GM21529 (cell line): ENCODE results near the gene MATR3.

ENCODE experiments used
- ATAC-seq: cut with Tn5 transposase; IDR thresholded peaks from one replicate; pipeline ENCODE4 v1.9.1; 2021; ENCODE audit not compliant: unreplicated experiment

Gene MATR3

GRCh38 chr5:139272471-139273321 lies 20.8 kb upstream of the MATR3 start:
- ATAC-seq: no peak

DNA sequence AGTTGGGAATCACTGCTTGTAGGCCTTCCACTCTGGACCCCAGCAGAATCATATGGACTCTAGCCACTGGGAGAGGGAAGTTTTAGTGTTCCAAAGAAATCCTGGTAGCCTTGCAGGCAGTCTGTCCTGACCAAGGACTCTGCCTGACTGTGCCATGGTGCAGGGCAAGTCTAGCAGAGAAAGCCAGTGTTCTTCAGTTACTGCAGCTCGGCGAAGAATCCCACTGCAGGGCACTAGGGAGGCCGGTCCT lies 20.3 kb upstream of the MATR3 start:
- peak; percentile 16 for ATAC-seq

DNA sequence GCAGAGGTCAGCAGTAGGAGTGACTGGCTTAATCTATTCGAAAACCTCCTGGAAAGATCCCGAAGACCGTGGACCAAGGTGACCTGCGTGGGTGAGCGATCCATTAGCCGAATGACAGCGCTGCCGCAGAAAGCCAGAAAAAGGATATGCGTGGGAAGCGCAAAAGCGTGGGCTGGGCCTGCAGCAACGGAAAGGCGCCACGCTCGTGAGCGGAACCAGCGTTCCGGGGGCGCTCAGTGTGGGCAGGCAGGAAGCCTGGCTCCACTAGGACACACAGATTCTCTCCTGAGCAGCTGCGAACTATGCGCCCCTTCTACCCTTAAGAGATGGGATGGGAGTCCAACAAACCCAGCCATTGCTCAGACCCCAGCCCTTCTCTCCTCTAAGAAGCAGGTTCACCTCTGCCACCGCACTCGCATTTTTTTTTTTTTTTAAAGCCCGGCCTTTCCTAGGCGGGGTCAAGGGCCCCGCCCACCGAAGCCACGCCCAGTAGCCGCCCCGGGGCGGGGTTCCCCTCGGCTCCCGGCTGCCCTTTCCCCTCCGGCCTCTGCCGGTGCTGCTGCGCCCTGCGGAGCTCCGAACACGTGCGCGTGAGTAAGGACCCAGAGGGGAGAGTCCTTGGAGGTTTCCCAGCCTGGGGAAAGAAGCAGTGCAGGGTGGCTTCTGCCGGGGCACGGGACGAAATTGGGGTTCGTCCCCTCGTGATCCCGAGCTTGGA lies 19.8 kb upstream of the MATR3 start:
- ATAC-seq: peak; percentile 79

- no peak for ATAC-seq
Observed at GRCh38 chr5:139275536-139275935, 18.0 kb upstream of the MATR3 start.

GRCh38 chr5:139275956-139276355 lies 17.6 kb upstream of the MATR3 start:
- ATAC-seq: no peak

GRCh38 chr5:139276426-139276825 lies 17.1 kb upstream of the MATR3 start:
- ATAC-seq: no peak

DNA sequence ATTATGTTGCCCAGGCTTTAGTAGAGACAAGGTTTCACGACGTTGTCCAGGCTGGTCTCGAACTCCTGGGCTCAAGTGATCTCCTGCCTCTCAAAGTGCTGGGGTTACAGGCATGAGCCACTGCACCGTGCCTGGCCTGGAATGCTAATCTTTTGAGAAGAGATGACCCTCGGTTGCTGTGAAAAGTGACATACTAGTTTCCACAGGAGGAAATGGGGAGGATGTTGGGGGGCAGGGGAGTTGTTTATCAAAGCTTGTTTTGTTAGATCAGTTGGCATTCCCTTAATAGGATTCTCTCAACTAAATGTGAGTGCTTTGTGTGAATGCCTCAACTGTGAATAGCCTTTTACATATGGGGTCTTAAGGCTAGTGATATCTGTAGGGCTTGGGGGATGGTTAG lies 16.4 kb upstream of the MATR3 start:
- no peak for ATAC-seq

DNA sequence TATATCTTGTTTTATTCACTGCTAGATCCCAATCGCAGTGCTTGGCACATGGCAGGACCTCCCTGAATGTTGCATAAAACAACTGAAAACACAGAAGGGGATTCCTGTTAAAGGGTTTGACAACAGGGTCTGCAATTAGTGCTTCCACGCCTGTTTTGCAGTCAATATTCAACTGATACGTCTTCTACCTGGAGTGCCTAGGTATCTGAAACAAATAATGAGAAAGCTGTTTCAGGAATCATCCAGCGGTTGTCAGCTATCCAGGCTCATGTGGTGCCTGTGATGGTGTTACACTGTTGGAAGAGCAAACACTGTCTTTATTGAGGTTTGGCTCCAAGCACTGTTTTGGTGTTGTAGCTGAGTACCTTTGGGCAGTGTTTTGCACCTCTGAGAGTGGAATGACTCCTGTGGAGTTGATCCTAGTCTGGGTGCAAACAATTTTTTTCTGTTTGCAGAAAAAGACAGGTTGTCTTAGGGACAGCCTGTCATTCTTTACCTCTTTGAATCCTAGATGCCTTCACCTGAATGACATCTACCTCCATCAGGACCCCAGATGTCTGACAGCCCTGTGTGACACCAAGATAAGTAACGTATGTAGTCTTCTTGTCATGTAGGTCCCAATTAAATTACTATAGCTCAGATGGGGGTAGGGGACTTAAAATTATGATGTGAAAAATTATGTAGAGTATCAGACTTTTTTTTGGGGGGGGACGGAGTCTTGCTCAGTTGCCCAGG lies 14.8 kb upstream of the MATR3 start:
- ATAC-seq: no peak

- ATAC-seq: no peak
Observed at GRCh38 chr5:139282197-139282557, 11.4 kb upstream of the MATR3 start.

DNA sequence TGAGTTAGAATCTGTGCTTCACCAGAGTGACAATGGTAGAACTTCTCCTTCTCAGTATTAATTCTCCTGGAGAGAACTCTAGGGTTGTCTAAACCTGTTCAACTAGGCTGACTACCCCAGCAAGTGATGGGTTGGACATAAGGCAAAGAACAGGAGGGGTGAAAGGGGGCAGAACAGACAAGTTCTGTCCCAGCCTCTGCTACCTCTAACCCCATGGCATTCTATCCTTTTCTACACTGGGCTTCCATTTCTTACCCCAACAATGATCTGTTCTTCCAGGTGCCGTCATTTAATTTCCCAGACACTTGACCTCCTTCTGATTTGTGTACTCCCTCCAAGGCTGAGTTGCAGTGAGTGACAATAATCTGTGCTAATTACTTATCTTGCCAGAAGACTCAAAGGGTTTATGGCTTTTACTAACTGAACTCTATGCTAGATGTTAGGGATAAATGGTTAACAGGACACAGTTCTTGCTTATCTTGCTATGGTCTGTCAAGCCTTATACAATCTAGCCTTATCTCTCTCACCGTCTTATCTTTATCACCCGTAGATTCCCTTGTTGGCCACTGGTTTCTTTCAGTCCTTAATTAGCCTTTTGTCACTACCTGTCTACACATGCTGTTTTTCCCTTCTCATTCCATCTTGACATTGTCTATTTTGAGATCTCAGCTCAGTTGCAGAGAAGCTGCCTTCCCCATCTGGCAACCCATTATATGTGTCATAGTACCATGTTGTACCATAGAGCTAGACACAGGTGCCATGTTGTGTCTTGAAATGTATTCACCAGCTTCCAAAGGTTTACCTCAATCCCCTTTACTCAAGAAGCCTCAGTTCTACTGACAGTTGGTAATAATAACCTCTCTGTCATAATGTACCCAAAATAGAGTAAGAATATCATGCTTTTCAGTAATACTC lies 10.0 kb upstream of the MATR3 start:
- no peak for ATAC-seq

DNA sequence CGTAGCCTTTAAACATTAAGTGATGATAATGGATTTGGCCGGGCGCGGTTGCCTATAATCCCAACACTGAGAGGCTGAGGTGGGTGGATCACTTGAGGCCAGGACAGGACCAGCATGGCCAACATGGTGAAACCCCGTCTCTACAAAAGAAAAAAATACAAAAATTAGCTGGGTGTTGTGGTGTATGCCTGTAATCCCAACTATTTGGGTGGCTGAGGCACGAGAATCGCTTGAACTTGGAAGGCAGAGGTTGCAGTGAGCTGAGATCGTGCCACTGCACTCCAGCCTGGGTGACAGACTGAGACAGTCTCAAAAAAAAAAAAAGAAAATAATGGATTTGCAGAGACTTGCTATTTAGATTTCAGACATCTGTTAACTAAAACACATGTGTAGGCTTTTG lies 9.2 kb upstream of the MATR3 start:
- no peak for ATAC-seq

GRCh38 chr5:139285651-139286392 lies 7.7 kb upstream of the MATR3 start:
- ATAC-seq: no peak

- no peak for ATAC-seq
Observed at GRCh38 chr5:139287890-139288635, 5.5 kb upstream of the MATR3 start.

- ATAC-seq: no peak
Observed at GRCh38 chr5:139291051-139291450, 2.5 kb upstream of the MATR3 start.

- ATAC-seq: no peak
Observed at GRCh38 chr5:139293202-139293506, 386 bp upstream of the MATR3 start.

DNA sequence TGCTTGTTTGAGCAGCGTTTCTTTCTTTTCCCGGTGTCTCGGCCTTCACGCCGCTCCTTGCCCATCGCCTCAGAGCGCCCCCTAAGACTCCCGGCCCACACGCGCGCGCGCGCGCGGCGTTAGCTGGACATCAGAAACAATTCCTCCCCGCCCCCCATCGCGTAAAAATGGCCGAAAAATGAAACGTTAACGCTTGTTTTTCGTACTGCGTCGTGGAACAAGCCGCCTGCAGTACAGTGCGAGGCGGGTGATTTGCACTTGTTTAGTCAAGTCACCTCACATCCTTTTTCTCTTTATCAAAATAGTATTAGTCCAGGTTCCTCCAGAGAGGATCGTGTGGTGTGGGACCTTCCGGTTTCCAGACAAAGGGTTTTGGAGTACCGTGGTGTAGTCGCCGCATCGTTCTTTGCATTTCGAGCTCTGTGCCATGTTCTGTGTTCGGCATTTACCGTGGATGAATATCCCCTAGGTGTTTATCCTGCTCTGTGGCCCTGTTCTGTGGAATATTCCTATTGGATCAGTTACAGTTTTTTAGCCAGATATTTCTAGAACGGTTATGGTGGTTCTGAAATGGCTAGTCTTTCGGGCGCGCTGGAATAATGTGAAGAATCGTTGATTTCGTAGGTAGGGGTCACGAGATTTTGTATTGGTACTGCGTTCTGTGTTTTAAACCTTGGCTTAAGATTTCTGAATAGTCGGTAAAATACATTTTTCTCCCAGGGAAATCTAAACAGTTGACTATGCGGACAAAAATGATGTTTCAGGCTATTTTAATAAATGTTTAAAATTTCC lies 1.0 kb downstream of the MATR3 start:
- peak; percentile 25 for ATAC-seq

GRCh38 chr5:139295346-139296057 lies 2.0 kb downstream of the MATR3 start:
- no peak for ATAC-seq

DNA sequence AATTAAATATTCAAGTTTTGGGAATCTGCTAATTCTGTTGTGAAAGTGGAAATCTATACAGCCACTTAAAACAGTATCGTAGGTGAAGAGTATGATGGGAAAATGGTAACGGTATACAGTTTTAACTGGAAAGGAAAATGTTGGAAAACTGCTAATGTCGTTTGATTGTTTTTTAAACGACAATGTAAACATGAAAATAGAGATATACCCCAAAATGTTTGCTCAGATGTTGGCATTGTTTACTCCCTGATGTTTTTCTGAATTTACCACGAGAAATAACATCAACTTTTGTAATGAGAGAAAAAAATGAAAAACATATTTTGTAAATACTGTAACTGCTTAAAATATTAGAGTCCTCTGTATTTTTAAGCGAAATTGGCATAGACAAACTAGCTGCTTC lies 2.7 kb downstream of the MATR3 start:
- no peak for ATAC-seq
